CD1c-positive myeloid dendritic cell (primary cell): Measurements from ENCODE around the gene SNX25.

Experiments used
- DNase-seq: peaks from one replicate; pipeline ENCODE4 v3.0.0-alpha.2; 2016; ENCODE audit errors: extremely low spot score

SNX25 gene

DNA sequence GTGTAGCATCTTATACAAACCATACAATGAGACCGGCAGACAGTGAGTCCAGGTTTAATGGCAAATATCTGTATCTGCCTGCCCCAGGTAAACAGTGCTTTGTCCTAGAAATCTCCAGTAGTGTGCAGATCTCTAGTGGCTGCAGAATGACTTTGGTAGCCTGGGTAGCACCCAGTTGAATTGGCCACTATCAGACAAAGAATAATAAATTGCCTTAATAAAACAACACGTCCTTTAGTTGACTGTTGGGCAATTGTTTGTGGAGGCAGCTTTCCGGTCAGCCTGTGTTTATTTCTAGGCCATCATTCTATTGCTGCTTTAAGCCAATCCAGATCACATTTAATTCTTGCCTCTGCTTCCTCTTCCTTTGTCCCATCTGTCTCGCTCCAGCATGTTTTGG, 52.5 kb downstream of the SNX25 start:
- DNase-seq = no peak

DNA sequence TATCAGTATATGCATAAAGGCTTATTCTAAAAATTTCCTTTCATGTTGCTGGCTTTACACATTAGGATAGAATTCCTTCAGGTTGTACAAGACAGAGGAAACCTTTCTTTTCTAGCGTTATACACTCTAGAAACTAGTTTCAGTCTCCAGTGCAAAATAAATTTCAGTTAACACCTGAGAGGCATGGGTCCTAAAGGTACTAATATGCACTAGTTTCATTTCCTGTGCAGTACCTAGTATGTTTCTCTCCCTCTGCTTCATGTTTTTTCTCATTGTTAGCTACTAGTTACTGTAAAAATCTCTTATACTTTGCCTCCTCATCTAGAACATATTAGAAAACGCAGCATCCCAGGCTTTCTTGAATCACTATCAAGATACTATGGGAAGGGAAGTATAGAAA, 54.0 kb downstream of the SNX25 start:
- no peak for DNase-seq

DNA sequence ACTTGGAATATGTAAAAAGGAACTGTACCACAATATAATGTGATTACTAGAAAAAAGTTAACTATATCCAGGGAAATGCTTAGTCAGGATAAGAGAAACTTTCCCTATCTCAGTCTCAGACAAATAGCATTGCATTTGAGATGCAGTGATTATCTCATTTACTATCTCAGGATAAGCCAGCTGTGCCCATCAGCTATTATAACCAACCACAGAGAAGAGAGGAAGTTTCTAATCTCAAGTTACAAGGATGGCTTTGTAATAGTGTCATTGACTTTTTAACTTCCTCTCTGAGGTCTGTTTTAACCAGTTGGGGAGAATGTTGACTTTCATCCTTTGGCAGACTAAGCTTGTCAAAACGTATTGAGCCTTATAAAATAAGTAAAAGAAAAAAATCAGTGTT, 56.5 kb downstream of the SNX25 start:
- DNase-seq = no peak

DNA sequence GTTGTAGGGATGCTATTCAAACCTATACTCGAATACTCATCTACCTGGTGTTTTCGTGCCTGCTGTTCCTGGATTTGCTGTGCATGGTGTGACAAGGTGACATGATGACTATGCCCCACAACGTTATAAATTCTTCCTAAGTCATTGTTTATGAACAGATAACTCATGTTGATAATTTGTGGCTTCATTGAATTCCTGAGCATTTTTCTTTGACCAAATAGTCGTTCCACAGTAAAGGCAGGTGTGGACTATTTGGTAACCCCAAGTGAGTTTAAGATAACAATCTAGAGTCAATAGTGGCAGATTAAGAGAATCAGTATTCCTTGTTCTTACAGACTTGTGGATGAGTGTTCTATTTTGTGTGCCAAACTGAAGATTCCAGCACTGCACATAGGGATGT, 59.9 kb downstream of the SNX25 start:
- DNase-seq = no peak

GRCh38 chr4:185270037-185270436, 60.6 kb downstream of the SNX25 start:
- DNase-seq = no peak

DNA sequence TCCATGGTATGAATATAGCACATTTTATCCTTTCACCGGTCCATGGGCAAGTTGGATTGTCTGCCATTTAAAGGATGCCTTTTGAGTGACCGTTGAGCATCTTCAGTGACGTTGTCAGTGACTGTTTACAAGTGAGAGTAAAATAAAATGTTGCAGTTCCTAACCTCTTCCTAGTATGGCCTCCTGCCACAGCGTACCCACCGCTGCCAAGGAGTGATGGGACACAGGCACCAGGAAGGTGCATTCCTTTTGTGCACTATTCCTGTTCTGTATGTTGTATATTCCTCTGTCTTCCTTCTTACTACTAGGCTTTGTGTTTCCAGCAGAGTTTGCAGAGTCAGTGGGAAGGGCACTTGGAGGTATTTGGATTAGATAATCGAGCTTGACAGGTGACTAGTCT, 61.5 kb downstream of the SNX25 start:
- no peak for DNase-seq

GRCh38 chr4:185272245-185272644, 62.8 kb downstream of the SNX25 start:
- no peak for DNase-seq

- DNase-seq = no peak
Observed at GRCh38 chr4:185275501-185275900, 66.1 kb downstream of the SNX25 start.

DNA sequence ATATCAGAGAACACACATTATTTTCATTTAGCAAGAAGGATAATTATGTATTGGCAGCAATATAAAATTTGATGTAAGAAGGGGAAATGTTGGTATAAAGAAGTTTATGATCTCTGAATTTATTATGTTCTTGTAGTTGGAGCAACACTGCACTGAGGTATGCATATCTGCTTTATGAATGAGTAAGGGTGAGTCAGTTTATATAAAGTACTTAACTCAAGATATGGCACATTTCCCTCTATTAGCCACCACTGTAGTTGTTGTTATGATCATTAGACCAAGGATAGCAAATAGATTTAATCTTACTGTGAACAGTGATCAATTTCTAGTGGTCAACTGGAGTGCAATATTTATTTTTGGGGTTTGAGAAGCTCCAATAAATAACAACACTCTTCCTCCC, 66.6 kb downstream of the SNX25 start:
- no peak for DNase-seq

- no peak for DNase-seq
Observed at GRCh38 chr4:185278716-185279115, 69.3 kb downstream of the SNX25 start.

DNA sequence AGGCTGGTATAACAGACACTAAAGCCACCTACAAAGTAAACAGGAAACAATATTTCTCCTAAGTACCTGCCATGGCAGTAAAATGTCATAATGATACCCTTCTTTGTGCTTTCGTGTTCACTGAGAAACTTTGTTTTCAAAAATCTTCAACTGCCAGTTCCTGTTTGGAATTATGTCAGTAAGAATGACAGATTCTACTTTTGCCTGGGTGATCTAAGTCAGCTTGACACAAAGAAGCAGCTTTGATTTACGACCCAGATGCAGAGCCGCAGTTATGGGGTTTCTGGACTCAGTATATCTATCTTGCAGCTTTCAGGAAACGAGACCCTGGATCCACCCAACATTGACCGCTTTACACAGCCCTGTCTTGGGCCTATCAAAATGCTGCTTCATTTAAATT, 71.2 kb downstream of the SNX25 start:
- DNase-seq = no peak

DNA sequence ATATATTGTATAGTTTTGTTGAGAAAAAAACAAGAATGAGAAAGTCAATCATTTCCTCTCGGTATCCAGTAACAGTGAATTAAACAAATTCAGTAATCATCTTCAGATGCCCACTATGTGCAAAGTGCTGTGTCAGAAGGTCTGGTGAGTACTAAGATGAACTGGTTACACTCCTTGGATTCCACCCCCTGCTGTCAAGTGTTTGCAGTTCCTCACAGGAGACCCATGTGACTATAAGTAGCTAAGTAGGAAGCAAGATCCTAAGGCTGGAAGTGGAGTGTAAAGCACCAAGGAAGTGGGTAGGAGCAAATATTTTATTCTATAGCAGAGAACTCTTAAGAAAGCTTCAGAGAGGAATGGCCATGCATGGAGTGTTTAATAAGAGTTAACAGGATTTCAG, 73.6 kb downstream of the SNX25 start:
- no peak for DNase-seq

- no peak for DNase-seq
Observed at GRCh38 chr4:185283723-185284122, 74.3 kb downstream of the SNX25 start.

- no peak for DNase-seq
Observed at GRCh38 chr4:185285632-185286393, 76.4 kb downstream of the SNX25 start.

DNA sequence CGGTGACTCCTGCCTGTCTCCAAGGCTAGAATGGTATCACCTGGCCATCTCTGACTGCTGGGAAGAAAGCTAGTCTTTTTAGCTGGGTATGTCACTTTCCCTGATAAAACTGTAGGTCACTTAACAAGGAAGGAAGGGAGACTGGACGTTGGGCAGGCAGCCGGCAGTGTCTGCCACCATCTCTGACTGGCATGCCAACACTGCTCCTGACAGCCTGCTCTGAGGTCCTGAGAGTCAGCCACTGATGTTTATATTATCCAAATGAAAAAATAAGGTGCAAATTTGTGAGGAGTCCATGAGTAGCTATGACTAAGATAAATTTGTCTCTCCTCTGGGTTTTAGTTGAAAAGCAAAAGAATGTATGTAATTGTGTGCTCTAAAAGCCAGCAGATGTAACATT, 77.2 kb downstream of the SNX25 start:
- no peak for DNase-seq

GRCh38 chr4:185287031-185287430, 77.6 kb downstream of the SNX25 start:
- DNase-seq = no peak

- no peak for DNase-seq
Observed at GRCh38 chr4:185290018-185290607, 80.7 kb downstream of the SNX25 start.

DNA sequence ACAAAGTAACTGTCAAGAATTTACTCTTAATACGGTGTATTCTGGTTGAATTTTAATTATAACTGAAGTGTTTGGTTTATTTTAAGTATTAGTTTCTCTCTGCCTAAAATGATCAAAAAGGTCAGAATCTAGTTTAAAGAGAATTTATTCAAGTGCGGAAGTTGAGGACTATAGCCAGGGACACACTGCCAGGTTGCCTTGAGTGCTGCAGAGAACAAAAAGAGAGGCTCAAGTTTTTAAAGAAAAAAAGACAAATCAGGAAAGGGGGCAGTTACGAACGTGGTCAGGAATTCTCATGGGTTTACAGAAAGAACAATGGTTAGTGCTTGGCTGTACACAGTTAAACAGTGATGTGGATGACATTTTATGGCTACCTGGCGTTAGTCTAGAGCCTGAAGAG, 81.3 kb downstream of the SNX25 start:
- DNase-seq = no peak

GRCh38 chr4:185293202-185293601, 83.8 kb downstream of the SNX25 start:
- DNase-seq = no peak

DNA sequence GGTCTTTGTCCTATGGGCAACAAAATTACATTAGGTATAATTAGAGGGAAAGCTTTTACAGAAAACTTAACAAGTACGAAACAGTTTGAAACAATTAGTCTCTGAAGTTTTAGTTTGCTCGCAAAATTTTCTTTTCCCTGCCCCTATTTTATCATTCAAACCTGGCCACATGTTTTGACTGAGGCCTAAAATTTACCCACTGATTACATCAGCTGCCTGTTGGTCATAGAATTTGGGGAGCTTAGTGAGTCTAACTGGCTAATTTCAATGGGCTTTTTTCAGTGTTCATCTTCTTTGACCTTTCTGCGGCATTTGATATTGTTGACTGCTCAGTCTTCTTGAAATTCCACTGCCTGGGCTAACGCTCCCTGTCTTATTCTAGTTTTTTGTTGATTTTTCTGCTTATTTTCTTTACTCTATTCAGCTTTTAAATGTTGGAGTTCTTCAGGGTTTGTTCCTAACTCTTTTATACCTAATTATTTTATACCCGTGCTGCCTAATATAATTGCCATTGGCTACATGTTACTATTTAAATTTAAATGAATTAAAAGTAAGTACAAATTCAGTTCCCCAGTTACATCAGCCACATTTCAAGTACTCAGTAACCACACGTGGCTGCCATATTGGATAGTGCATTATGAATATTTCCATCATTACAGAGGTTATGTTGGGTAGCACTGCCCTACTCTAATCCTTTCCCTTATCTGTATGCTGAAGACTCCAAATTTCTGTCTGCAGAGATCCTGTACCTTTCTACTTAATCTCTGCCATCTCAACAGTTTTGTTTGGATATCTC, 87.5 kb downstream of the SNX25 start:
- DNase-seq = no peak

DNA sequence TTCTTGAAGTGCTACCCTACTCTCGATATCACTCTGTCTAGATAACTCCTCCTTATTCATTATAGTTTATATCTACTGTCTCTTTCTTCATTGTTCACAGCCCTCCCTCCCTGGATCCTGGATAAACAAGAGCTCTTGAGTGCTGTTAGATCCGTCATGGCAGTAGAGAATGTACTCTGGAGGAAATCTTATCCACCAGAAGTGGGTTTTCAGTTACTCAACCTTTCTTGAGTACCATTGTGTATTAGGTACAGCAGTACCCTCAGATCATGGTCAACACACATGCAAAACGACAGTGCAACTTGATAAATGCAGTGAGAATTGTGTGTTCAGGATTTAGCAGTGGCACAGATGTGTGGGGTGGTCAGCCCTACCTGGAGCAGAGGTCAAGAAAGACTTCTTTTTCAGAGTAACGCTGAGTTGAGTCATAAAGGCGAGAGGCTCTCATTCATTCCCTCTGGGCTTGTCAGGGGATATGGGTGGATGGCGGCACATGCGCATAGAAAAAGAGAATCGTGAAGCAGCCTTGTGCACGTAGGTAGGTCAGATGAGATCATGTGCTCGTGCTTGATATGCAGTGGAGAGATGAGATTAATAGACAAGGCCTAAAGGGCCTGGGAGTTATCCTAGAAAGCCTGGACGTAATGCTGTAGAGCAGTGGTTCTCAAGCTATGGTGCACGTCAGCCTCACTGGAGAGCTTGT, 89.5 kb downstream of the SNX25 start:
- DNase-seq = no peak

DNA sequence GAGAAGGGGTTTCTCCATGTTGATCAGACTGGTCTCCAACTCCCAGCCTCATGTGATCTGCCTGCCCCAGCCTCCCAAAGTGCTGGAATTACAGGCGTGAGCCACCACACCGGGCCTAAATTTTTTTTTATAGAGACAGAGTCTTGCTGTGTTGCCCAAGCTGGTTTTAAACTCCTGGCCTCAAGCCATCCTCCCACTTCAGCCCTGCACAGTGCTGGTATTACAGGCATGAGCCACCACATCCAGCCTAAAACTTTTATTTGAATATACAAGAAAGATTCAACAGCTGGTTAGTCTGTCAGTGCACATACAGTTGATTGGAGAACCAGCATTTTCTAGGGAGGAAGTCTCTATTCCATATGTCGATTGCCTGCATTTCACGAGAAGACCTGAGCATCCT, 95.1 kb downstream of the SNX25 start:
- no peak for DNase-seq
